HEK293T (cell line): ENCODE data around the gene CCDC88C.

Experiments
- ARNT ChIP-seq: fragments of 450-650 bp; IDR thresholded peaks from 2 replicates; pipeline ENCODE4 v1.6.1; 2017; ENCODE audit warnings: mild to moderate bottlenecking
- BHLHE40 ChIP-seq: fragments of 450-650 bp; IDR thresholded peaks from 2 replicates; pipeline ENCODE4 v1.6.1; 2016; ENCODE audit warnings: mild to moderate bottlenecking, moderate library complexity, borderline replicate concordance
- FOXA1 ChIP-seq: fragments of 450-650 bp; IDR thresholded peaks from 2 replicates; pipeline ENCODE4 v1.6.1; 2016; ENCODE audit warnings: mild to moderate bottlenecking
- FOXK2 ChIP-seq: fragments of 450-650 bp; IDR thresholded peaks from 2 replicates; pipeline ENCODE4 v1.6.1; 2016; ENCODE audit warnings: mild to moderate bottlenecking
- SUZ12 ChIP-seq: fragments of 450-650 bp; IDR thresholded peaks from 2 replicates; pipeline ENCODE4 v1.6.1; 2016; ENCODE audit warnings: mild to moderate bottlenecking
- TARDBP ChIP-seq: fragments of 450-650 bp; IDR thresholded peaks from 2 replicates; pipeline ENCODE4 v1.6.1; 2016
- TF ChIP-seq, protein P1 (sequence below): fragments of 450-650 bp; IDR thresholded peaks from 2 replicates; pipeline ENCODE4 v1.6.1; 2016

DNA sequence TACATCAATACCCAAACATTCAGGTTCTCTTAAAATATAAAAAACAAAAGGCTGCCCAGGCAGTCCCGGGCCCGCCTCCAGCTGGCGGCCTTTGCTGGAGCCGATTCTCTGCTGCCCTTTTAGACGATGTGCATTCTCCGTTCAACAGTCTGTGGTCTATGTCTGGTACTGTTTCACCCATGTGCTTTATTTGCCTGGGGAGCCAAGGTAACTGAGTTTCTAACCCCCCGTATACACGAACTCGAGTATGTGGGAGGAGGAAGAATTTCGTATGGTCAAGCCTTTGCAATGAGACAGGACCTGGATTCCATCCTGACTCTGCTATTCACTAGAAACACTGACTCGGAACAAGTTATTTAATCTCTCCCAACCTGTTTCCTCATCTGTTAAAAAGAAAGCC, 119.0 kb downstream of the CCDC88C start:
- no peak for TF ChIP-seq TARDBP
- TF ChIP-seq, protein P1, sequence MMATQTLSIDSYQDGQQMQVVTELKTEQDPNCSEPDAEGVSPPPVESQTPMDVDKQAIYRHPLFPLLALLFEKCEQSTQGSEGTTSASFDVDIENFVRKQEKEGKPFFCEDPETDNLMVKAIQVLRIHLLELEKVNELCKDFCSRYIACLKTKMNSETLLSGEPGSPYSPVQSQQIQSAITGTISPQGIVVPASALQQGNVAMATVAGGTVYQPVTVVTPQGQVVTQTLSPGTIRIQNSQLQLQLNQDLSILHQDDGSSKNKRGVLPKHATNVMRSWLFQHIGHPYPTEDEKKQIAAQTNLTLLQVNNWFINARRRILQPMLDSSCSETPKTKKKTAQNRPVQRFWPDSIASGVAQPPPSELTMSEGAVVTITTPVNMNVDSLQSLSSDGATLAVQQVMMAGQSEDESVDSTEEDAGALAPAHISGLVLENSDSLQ = no peak
- TF ChIP-seq FOXK2 = no peak
- no peak for TF ChIP-seq SUZ12
- TF ChIP-seq FOXA1 = no peak
- TF ChIP-seq BHLHE40 = no peak
- TF ChIP-seq ARNT = no peak
